Superior temporal gyrus (tissue), 1 donor: ENCODE data around the gene KASH5.

Experiments
- DNase-seq: peaks from one replicate; pipeline ENCODE4 v3.0.0-alpha.2; 2016; ENCODE audit errors: extremely low spot score

The KASH5 gene

DNA sequence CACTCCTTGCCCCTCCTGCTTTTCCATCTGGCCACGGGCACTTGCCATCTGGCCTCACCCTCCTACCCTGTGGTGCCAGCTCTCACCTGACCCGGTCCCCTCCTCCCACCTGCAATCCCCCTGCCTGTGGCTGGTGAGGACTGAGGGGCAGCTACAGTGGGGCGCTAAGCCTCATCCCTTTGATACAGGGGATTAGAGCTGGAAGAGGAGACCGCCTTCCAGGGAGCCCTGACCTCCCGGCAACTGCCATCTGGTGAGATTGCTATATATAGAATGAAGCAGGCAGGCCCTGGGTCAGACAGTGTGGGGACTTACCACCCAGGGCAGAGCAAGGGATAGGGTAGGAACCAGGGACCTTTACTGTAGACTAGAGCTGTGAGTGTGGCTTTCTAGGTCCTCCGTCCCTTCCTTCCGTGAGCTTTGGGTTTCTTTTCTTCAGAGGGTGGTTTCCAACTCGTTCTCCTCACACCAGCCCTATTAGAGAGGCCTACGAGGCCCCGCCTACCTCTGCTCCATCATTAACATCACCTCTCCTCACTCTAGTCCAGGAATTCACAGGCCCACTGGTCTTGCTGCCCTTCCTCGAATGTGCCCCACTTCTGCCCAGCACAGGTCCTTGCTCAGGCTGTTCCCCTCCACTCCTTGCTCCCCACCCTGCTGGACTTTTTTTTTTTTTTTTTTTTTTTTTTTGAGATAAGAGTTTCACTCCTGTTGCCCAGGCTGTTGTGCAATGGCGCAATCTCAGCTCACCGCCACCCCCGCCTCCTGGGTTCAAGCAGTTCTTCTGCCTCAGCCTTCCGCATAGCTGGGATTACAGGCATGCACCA, 7.7 kb downstream of the KASH5 start:
- no peak for DNase-seq

DNA sequence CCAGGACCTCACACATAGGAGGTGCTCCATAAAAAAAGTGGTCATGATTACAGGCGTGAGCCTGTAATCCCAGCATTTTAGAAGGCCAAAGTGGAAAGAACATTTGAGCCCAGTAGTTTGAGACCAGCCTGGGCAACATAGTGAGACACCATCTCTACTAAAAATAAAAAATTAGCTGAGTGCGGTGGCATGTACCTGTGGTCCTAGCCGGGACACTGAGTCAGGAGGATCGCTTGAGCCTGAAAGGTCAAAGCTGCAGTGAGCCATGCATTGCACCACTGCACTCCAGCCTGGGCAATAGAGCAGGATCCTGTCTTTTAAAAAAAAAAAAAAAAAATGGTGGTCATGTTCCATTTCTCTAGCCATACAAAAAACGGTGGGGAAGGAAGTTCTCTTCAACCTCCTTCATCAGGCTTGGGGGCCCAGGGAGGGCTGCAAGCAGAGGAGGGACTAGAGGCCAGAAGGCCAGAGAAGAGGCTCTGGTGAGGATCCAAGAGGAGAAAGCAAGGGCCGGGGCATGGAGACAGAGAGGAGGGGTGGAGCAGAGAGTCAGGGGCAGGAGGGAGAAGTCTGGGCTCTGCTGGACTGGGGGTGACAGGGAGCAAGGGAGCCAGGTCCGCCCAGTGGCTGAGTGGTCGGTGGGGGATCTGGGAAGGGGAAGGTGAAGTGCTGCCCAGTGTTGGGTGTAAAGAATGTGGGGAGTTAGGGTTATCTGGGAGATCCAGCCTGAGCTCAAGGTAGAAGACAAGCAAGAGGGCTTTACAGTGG, 8.9 kb downstream of the KASH5 start:
- no peak for DNase-seq

DNA sequence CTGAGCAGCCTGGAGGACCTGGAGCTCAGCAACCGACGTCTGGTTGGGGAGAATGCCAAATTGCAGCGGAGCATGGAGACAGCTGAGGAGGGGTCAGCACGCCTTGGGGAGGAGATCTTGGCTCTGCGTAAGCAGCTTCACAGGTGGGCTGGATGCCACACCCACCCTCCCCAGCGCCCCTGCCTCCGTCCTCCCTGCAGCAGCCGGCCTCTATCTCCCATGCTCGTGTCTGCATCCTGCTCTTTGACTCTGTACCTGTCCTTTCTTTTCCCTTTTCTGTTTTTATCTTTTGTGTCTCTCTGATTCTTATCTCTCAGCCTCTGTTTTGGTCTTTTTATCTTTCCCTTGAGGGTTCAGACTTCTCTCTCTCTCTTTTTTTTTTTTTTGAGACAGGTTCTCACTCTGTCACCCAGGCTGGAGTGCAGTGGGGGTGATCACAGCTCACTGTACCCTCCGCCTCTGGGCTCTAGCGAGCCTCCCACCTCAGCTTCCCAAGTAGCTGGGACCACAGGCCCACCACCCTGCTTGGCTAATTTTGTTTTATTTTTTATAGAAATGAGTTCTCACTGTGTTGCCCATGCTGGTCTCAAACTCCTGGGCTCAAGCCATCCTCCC, 10.1 kb downstream of the KASH5 start:
- DNase-seq = no peak

DNA sequence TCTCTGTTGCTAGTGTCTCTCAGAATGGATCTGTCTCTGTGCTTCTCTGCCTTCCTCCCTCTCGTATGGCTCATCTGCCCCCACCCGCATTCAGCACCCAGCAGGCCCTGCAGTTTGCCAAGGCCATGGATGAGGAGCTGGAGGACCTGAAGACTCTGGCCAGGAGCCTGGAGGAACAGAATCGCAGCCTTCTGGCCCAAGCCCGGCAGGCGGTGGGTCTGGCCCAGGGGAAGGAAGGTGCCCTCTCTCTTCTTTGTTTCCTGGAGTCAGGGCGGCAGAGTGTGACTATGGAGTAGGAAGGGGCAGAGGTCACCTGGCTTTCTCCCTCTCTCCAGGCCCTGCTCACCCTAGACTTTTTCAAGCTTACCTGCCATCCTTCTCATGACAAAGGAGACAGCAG, 10.9 kb downstream of the KASH5 start:
- no peak for DNase-seq

DNA sequence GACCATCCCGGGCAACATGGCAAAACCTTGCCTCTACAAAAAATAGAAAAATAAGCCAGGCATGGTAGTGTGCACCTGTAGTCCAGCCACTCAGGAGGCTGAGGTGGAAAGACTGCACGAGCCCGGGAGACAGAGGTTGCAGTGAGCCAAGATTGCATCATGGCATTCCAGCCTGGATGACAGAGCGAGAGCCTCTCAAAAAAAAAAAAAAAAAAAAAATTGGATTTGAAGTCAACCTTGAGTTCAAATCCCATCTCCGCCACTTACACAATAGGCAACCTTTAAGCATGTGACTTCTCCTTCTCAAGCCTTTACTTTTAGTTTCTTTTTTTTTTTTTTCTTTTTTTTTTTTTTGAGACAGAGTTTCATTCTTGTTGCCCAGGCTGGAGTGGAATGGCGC, 12.0 kb downstream of the KASH5 start:
- DNase-seq = no peak

DNA sequence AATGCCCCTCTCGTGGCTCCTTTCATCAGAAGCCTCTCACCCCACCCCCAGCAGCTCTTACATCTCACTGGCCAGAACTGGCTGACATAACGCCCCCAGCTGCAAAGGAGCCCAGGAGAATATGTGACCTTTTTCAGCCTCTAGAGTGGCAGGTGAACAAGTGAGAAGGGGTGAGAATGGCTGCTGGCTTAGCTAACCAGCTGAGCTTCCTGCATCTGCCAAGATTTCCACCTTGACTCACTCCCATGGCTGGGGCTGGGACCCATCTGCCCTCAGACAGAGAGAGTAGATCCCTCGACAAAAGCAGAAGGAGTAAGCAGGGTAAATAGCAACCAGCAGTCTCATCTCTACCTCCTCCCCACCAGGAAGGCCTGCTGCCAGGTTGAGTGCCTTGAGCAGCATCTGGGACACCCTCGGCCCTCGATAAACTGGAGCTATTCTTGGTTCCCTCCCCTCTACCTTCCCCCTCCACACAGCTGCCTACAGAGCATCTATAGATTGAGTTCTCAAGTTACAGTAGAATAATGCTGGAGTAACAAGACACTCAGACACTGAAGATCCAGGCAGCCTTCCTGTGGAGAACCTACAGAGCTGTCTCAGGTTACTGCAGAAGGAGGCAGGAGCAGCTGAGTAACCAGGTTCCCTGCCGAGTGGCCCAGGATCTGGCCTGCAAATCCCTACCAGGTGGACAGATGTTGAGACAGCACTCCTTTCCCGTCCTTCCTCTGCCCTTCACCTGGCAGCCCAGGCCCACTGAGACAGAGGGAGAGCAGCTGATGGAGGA, 15.5 kb downstream of the KASH5 start:
- no peak for DNase-seq

DNA sequence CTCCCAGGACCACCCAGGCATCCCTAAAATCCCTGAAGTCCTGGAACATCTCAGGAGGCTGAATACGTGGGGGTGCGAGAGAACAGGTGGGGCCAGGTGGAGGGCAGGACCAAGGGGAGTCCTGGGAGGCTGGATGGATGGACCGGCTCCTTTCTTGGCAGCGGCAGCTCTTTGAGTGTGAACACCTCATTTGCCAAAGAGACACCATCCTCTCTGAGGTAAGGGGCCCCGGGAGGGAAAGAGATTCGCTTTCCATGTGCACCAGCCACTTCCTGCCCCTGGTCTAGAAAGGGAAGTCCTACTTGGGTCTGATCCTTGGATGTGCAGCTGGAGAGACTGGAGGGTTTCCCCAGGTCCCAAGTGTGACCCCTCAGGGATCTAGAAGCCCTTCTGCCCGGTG, 19.0 kb downstream of the KASH5 start:
- no peak for DNase-seq

DNA sequence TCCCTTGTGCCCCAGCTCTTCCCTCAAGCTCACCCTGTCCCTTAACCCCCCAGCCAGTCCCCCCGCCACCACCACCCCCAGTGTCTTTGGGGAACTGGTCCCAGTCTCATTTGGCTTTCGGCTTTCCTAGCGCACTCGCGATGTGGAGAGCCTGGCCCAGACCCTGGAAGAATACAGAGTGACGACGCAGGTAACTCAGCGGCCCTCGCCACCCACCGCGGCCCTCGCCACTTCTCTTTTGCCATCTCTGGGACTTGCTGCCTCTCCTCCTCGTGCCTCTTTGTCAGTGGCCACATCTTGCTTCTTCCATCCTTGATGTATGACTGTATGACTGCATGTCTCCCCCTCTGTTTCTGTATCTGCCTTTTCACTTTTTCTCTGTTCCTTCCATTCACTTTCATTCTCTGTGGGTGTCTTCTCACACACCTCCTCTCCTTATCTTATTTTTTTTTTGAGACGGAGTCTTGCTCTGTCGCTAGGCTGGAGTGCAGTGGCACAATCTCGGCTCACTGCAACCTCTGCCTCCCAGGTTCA, 19.5 kb downstream of the KASH5 start:
- no peak for DNase-seq

DNA sequence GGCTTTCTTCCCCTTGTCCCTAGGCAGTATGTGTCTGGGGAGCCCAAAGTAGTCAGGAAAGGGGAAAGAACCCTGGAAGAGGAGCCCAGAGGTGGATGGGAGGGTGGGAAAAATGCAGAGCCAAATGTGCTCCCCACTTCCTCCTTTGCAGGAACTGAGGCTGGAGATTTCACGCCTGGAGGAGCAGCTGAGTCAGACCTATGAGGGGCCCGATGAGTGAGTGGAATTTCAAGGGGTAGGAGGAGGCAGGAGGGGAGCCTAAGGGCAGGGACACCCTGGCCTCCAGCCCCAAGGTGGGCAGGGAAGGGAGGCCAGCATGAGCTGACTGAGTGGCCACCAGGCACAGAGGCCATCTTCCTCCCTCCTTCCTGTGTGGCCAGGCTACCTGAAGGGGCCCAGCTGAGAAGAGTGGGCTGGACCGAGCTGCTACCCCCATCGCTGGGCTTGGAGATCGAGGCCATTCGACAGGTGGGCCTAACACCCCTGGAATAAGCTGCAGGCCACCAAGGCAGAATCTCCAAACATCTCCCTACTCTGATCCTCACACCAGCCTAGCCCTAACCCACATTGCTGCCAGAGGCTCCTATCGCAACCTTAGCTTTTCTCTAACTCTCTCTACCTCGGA, 20.9 kb downstream of the KASH5 start:
- DNase-seq = no peak

DNA sequence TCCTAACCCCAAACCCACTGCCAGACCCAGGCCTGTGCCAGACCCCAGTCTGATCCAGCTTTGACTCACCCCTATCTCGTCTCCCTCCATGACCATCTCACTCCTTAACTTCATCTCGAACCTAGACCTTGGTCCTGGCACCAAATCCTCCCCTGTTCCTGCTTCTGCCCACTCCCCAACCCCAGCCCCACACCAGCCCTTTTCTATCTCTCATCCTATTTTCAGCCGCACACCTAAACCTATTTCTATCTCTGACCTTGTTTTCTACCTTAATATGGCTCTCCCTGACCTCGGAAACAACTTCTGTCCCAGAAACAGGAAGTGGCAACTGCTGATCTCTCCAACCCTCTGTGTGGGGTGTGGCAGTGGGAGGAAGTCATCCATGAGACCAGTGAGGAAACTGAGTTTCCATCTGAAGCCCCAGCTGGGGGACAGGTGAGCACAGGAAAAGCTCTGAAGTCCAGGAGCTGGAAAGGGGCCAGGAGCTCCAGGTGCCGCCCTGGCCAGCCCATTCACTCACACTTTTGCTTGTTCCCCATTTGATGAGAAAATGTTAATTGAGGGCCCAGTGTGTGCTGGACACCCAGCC, 21.5 kb downstream of the KASH5 start:
- no peak for DNase-seq

DNA sequence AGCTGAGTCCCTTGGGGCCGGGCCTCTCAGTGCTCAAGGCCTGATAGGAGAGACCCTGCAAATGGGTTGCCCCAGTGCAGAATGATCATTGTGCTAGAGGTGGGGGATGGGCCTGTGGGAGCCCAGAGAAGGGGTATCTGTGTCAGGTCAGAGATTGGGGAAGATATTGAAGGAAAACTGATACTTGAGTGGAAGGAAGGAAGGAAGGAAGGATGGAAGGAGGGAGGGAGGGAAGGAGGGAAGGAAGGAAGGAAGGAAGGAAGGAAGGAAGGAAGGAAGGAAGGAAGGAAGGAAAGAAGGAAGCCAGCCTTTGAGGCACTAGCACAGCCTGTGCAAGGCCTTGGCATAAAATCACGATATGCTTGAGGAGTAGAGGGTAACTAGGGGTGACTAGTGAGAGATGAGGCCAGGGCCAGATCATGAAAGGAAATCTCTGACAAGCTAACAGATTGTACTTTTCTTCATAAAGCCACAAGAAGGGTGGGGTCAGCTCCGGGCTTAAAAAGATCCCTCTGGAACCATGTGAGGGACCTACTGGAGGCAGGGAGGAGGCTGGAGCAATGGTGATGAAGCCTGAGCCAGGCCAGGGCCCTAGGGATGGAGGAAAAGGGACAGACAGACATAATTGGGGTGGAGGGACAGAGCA, 23.8 kb downstream of the KASH5 start:
- DNase-seq = no peak

DNA sequence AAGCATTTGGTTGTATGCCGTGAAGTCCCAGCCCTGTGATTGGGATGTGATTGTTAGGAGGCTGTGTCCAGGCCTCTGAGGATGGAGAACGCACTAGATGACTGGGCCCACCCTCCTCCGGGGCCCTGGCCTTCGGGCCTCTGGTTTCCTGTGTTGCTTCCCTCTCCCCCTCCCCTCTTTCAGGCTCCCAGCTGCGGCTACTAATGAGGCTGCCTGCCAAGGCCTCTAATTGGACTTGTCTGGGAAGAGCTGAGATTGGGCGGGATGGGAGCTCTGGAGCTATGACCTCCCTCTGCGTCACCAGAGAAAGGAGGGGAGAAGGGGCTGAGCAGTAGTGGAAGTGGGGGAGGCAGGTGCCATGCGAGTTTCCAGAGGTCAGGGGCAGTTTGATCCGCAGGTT, 25.3 kb downstream of the KASH5 start:
- no peak for DNase-seq

DNA sequence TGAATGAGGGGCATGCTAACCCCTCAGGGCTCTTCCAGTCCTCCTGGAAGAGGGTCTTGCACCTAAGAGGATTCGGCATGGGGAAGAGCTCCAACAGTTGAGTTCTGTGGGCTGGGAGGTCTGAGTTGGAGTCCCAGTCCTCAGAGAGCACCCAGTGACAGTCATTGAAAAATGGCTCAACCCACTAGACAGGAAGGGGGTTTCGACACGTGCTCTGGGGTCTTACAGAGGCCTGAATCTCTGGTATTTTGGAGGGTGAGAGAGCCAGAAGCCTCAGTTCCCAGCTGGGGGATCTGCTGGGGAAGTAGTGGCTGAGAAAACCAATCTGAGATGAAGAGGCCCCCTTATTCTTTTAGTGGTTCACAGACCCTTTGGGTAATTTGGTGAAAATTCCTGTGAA, 26.2 kb downstream of the KASH5 start:
- DNase-seq = no peak

DNA sequence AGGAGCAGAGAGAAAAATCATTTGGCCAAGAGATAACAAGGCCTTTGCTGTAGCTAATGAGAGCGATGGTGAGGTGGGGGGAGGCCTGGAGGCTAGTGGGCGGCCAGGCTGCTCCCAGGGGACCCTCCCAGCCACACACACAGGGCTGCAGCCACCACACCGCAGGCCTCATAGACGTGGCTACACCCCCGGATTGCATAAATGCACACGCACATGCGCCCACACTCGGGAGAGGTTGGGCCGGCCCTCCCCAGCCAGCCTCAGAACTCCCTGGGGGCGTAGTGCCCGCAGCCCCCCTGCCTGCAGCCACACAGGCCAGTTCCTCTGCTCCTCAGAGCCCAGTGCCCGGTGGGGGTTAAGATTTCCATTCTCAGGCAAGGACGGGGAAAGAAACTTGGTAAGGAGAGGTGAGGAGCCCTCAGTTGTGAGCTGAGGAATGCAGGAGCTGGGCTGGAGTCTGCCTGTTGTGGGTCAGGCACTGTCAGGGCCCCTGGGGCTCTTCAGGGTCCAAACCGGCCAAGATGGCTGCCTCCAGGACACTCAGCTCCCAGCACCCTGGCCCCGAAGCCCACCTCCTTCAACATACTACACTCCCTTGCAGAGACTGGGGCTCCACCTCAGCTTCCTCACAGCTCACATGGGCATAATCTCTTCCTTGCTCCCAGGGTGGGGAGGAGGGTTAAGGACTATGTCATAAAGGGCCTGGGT, 27.2 kb downstream of the KASH5 start:
- DNase-seq = no peak

DNA sequence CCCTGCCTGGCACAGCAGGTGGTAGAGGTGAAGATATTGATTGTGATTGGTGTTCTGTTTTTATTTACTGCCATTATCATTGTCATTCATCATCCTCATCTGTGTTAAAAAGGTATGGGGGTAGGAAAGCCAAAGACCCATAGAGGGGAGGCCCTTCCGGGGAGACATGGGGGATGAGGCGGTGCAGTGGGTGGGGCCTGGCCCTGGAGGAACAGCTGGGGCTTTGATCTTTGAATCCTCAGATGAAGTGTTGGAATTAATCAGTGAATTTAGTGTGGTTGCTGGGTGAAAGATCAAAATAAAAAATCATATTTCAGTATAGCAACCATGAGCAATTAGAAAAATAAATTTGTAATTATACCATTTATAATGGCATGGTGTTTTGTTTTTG, 27.8 kb downstream of the KASH5 start:
- DNase-seq = no peak

DNA sequence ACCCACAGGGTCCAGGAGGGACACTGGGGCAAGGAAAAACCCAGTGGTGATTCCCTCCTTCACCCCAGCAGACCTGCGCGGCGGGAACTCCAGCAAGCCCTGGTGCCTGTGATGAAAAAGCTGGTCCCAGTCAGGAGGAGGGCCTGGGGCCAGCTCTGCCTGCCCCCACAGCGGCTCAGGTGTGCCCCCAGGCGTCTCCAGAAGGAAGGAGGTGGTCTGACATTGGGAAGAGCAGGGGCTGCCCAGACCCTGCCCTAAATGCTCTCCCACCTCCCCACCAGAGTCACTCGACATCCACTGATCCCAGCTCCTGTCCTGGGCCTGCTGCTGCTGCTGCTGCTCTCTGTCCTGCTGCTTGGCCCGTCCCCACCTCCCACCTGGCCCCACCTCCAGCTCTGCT, 29.0 kb downstream of the KASH5 start:
- DNase-seq = no peak

DNA sequence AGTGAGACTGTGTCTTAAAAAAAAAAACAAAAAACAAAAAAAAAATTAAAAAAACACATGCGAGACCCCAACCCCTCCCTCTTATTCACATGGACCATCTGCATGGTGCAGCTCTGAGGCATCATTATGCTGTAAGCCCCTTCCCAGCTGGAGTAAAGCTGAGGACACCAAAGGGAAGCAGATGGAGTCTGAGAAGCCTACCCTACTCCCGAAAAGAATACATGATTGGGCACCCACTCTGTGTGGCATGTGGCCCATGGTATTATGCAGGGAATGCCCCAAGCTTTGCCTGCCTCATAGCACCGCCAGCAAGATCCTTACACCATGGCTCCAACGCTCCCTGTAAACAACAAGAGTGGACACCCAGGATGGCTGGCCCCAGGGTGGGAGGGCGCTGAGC, 30.5 kb downstream of the KASH5 start:
- DNase-seq = no peak

DNA sequence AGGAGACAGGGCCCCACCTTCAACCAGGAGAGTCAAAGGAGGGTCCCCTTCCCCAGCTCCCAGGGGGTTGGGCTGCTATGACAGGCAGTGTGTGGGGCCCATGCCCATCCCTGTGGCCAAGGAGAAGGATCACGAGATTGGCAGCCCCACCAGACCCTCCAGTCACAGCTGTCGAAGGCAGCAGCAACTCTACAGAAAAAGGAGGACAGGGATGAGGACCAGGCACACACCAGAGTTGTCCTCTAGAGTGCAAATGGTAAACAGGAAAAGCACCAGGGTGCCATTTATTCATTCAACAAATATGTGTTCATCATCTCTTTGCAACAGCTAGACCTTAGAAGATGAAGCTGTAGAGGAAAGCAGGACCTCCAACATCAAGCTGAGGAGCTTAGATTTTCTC, 31.1 kb downstream of the KASH5 start:
- no peak for DNase-seq

DNA sequence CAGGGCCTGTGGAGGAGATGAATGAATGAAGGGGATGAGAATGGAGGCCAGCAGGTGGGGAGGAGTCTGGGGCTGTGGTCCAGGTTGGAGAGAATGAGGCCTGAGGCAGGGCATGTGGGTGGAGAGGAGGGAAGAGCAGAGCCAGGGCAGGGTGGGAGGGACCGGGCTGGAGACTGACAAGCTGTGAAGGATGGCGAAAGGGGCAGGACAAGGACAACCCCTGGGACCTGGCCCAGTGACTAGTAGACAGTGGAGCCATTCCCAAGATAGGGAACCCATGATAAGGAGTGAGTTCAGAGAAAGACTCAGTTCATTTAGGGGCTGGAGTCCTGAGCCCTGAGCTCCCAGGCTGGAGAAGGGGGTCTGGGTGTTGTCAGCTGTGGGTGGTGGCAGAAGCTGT, 32.2 kb downstream of the KASH5 start:
- no peak for DNase-seq
